Astrocyte (in vitro differentiated cells and primary cell): ENCODE measurements around the gene GIPC1. TPM values are rescaled to one million over a fixed set of nuclear protein-coding genes. Genes with fewer than 3 reads are reported as not detected.
"Not testable (repeated sequence)": the region's sequence is repeated elsewhere in the genome, so short reads cannot be mapped to it uniquely, and the experiment has no call there.

Experiments
- DNase-seq: peaks from one replicate; pipeline ENCODE4 v3.0.0-alpha.2; 2010; ENCODE audit warnings: low read depth
- FAIRE-seq: peaks from 2 replicates; lab custom pipeline; 2011; peaks lifted over from hg19 to GRCh38; lab: Jason Lieb, UNC
- H2AFZ ChIP-seq: 2 replicates; pipeline ENCODE4 v1.6.0; 2012; ENCODE audit warnings: low read depth, low read length, inconsistent platforms
- H3K27ac ChIP-seq: 2 replicates; pipeline ENCODE4 v1.5.1; 2011; ENCODE audit warnings: low read depth, low read length, inconsistent platforms
- H3K27me3 ChIP-seq: 2 replicates; pipeline ENCODE4 v1.6.0; 2011; ENCODE audit warnings: low read length, inconsistent platforms; ENCODE audit not compliant: insufficient read depth
- H3K36me3 ChIP-seq: 2 replicates; pipeline ENCODE4 v1.5.1; 2011; ENCODE audit warnings: low read length, inconsistent platforms; ENCODE audit not compliant: insufficient read depth
- H3K4me1 ChIP-seq: 2 replicates; pipeline ENCODE4 v1.5.1; 2011; ENCODE audit warnings: low read length, inconsistent platforms; ENCODE audit not compliant: insufficient read depth
- H3K4me2 ChIP-seq: 2 replicates; pipeline ENCODE4 v1.6.0; 2012; ENCODE audit warnings: low read length, inconsistent platforms
- H3K4me3 ChIP-seq: 2 replicates; pipeline ENCODE4 v1.5.1; 2011; ENCODE audit warnings: low read depth, mild to moderate bottlenecking, low read length, inconsistent platforms; ENCODE audit not compliant: insufficient read depth
- H3K79me2 ChIP-seq: 2 replicates; pipeline ENCODE4 v1.6.0; 2012; ENCODE audit warnings: mild to moderate bottlenecking, low read length, inconsistent platforms; ENCODE audit not compliant: insufficient read depth
- H3K9ac ChIP-seq: 2 replicates; pipeline ENCODE4 v1.6.0; 2012; ENCODE audit warnings: mild to moderate bottlenecking, low read length, inconsistent platforms
- H3K9me3 ChIP-seq: 2 replicates; pipeline ENCODE4 v1.5.1; 2012; ENCODE audit warnings: low read depth, mild to moderate bottlenecking, low read length, inconsistent platforms; ENCODE audit not compliant: insufficient read depth
- H4K20me1 ChIP-seq: 2 replicates; pipeline ENCODE4 v1.6.0; 2012; ENCODE audit warnings: low read length, inconsistent platforms; ENCODE audit not compliant: insufficient read depth
- H3K27ac Mint-ChIP-seq: one replicate; pipeline ENCODE4 v1.8.0; 2021; ENCODE audit warnings: mild to moderate bottlenecking, mixed read lengths; ENCODE audit not compliant: unreplicated experiment
- H3K27me3 Mint-ChIP-seq: one replicate; pipeline ENCODE4 v1.8.0; 2021; ENCODE audit warnings: low read depth, mixed read lengths; ENCODE audit not compliant: unreplicated experiment
- H3K36me3 Mint-ChIP-seq: one replicate; pipeline ENCODE4 v1.8.0; 2021; ENCODE audit warnings: low read depth, mixed read lengths; ENCODE audit not compliant: unreplicated experiment
- H3K4me1 Mint-ChIP-seq: one replicate; pipeline ENCODE4 v1.8.0; 2021; ENCODE audit warnings: low read depth, mixed read lengths; ENCODE audit not compliant: unreplicated experiment
- H3K4me3 Mint-ChIP-seq: one replicate; pipeline ENCODE4 v1.8.0; 2021; ENCODE audit warnings: mild to moderate bottlenecking, moderate library complexity, mixed read lengths; ENCODE audit not compliant: unreplicated experiment
- H3K9me3 Mint-ChIP-seq: one replicate; pipeline ENCODE4 v1.8.0; 2021; ENCODE audit warnings: mild to moderate bottlenecking, mixed read lengths; ENCODE audit not compliant: unreplicated experiment
- CTCF ChIP-seq: IDR thresholded peaks from 2 replicates; pipeline ENCODE4 v1.5.1; 2011; ENCODE audit warnings: low read depth, mild to moderate bottlenecking, inconsistent platforms, low read length, moderate library complexity; ENCODE audit not compliant: insufficient read depth
- EZH2 ChIP-seq: IDR thresholded peaks from 2 replicates; pipeline ENCODE4 v1.6.1; 2012; ENCODE audit warnings: mild to moderate bottlenecking, low read length, inconsistent platforms; ENCODE audit not compliant: insufficient read depth
- total RNA-seq: library from RNA; stranded (reverse); gene quantifications from 2 replicates; pipeline ENCODE4 v1.2.1, GENCODE V29; 2021

GIPC1 gene
- total RNA-seq, 1 donor from 2014 or later: 169 TPM

GRCh38 chr19:14544977-14545715 lies 49.2 kb upstream of the GIPC1 start:
- H3K27ac Mint-ChIP-seq: no peak overlapping the region
- Histone ChIP-seq H3K27me3 (no peaks in the 10 kb centered on the region), H4K20me1 (peaks cover 43% of the 10 kb centered on the region), H3K27ac (no peak overlapping the region), H3K4me1 (peaks cover 13% of the 10 kb centered on the region), H3K9ac (no peak overlapping the region), H2AFZ (no peak overlapping the region), H3K9me3 (no peaks in the 10 kb centered on the region), H3K4me2 (peak overlapping the region; percentile 48), H3K4me3 (no peak overlapping the region), H3K79me2 (peaks cover 8% of the 10 kb centered on the region), H3K36me3 (peaks cover 2% of the 10 kb centered on the region)
- FAIRE-seq (no peak), DNase-seq (no peak)
- H3K9me3 Mint-ChIP-seq: no peaks in the 10 kb centered on the region
- H3K36me3 Mint-ChIP-seq: peaks cover 9% of the 10 kb centered on the region
- no peak overlapping the region for H3K4me3 Mint-ChIP-seq
- H3K4me1 Mint-ChIP-seq: peaks cover 11% of the 10 kb centered on the region
- H3K27me3 Mint-ChIP-seq: no peaks in the 10 kb centered on the region
- TF ChIP-seq CTCF (no peak), EZH2 (no peak)

- no peak for TF ChIP-seq CTCF
- no peak for TF ChIP-seq EZH2
Observed at GRCh38 chr19:14544047-14544446, 48.1 kb upstream of the GIPC1 start.

GRCh38 chr19:14542711-14543328 lies 46.9 kb upstream of the GIPC1 start:
- Histone ChIP-seq H3K27me3 (no peaks in the 10 kb centered on the region), H3K27ac (no peak overlapping the region), H3K4me2 (no peak overlapping the region), H3K9me3 (no peaks in the 10 kb centered on the region), H4K20me1 (peaks cover 45% of the 10 kb centered on the region), H3K9ac (no peak overlapping the region), H3K4me3 (no peak overlapping the region), H3K79me2 (peaks cover 13% of the 10 kb centered on the region), H3K4me1 (peaks cover 13% of the 10 kb centered on the region), H3K36me3 (no peaks in the 10 kb centered on the region), H2AFZ (no peak overlapping the region)
- Mint-ChIP-seq H3K27me3 (no peaks in the 10 kb centered on the region), H3K4me1 (peaks cover 11% of the 10 kb centered on the region), H3K9me3 (no peaks in the 10 kb centered on the region), H3K27ac (no peak overlapping the region), H3K4me3 (no peak overlapping the region), H3K36me3 (peaks cover 14% of the 10 kb centered on the region)
- no peak for TF ChIP-seq EZH2
- TF ChIP-seq CTCF: no peak
- FAIRE-seq: no peak
- no peak for DNase-seq

More at GRCh38 chr19:14544047-14544446, 48.1 kb upstream of the GIPC1 start:
- Histone ChIP-seq H2AFZ (no peak overlapping the region), H3K36me3 (peaks cover 2% of the 10 kb centered on the region), H3K9ac (no peak overlapping the region), H3K9me3 (no peaks in the 10 kb centered on the region), H3K27ac (no peak overlapping the region), H3K79me2 (peaks cover 11% of the 10 kb centered on the region), H3K4me2 (no peak overlapping the region), H3K4me3 (no peak overlapping the region), H3K27me3 (no peaks in the 10 kb centered on the region), H4K20me1 (peaks cover 48% of the 10 kb centered on the region), H3K4me1 (peaks cover 13% of the 10 kb centered on the region)
- Mint-ChIP-seq H3K27me3 (no peaks in the 10 kb centered on the region), H3K4me3 (no peak overlapping the region), H3K9me3 (no peaks in the 10 kb centered on the region), H3K27ac (no peak overlapping the region), H3K4me1 (peaks cover 11% of the 10 kb centered on the region), H3K36me3 (peaks cover 14% of the 10 kb centered on the region)
- DNase-seq (no peak), FAIRE-seq (no peak)

- H3K27ac ChIP-seq, H3K9ac ChIP-seq, H3K9me3 Mint-ChIP-seq, DNase-seq, H3K4me3 Mint-ChIP-seq, H3K4me3 ChIP-seq, H3K9me3 ChIP-seq, H3K36me3 ChIP-seq, H3K27me3 Mint-ChIP-seq, H2AFZ ChIP-seq, H3K27me3 ChIP-seq, FAIRE-seq, H3K4me2 ChIP-seq, H3K27ac Mint-ChIP-seq: not testable (repeated sequence)
- Histone ChIP-seq H3K79me2 (peaks cover 15% of the 10 kb centered on the region), H4K20me1 (peaks cover 45% of the 10 kb centered on the region), H3K4me1 (peaks cover 13% of the 10 kb centered on the region)
- H3K36me3 Mint-ChIP-seq: peaks cover 14% of the 10 kb centered on the region
- H3K4me1 Mint-ChIP-seq: peaks cover 11% of the 10 kb centered on the region
Observed at GRCh38 chr19:14541979-14542378, 46.1 kb upstream of the GIPC1 start.
